H9 (cell line): ENCODE data around the gene CCL21. TPM values are rescaled to one million over a fixed set of nuclear protein-coding genes. Genes with fewer than 3 reads are reported as not detected.

Experiments used
- DNase-seq: peaks from one replicate; pipeline ENCODE4 v3.0.0-alpha.2; 2017
- H2AFZ ChIP-seq: one replicate; pipeline ENCODE4 v1.6.1; 2013; ENCODE audit warnings: mild to moderate bottlenecking, low read length, control low read depth, moderate library complexity
- H2AK5ac ChIP-seq: 2 replicates; pipeline ENCODE4 v1.6.1; 2013; ENCODE audit warnings: low read length, control low read depth, mixed read lengths; ENCODE audit not compliant: insufficient read length
- H2BK120ac ChIP-seq: one replicate; pipeline ENCODE4 v1.6.1; 2013; ENCODE audit warnings: low read depth, mild to moderate bottlenecking, low read length, control low read depth, inconsistent platforms; ENCODE audit not compliant: poor library complexity, severe bottlenecking
- H2BK12ac ChIP-seq: 2 replicates; pipeline ENCODE4 v1.6.1; 2013; ENCODE audit warnings: low read length, control low read depth, mixed read lengths, low read depth; ENCODE audit not compliant: insufficient read length
- H2BK15ac ChIP-seq: 2 replicates; pipeline ENCODE4 v1.6.1; 2013; ENCODE audit warnings: low read depth, low read length, control low read depth
- H2BK20ac ChIP-seq: one replicate; pipeline ENCODE4 v1.6.1; 2013; ENCODE audit warnings: low read depth, mild to moderate bottlenecking, low read length, control low read depth, inconsistent platforms; ENCODE audit not compliant: poor library complexity, severe bottlenecking
- H2BK5ac ChIP-seq: 2 replicates; pipeline ENCODE4 v1.6.1; 2013; ENCODE audit warnings: low read length, control low read depth, mixed read lengths; ENCODE audit not compliant: insufficient read length
- H3K14ac ChIP-seq: 2 replicates; pipeline ENCODE4 v1.6.1; 2013; ENCODE audit warnings: low read length, control low read depth; ENCODE audit not compliant: insufficient read depth
- H3K18ac ChIP-seq: 2 replicates; pipeline ENCODE4 v1.6.1; 2013; ENCODE audit warnings: low read depth, mild to moderate bottlenecking, mixed read lengths, low read length, control low read depth; ENCODE audit not compliant: insufficient read length
- H3K23ac ChIP-seq: 2 replicates; pipeline ENCODE4 v1.6.1; 2013; ENCODE audit warnings: low read length, control low read depth, mixed read lengths, low read depth; ENCODE audit not compliant: insufficient read length
- H3K23me2 ChIP-seq: 2 replicates; pipeline ENCODE4 v1.6.1; 2013; ENCODE audit warnings: low read depth, mild to moderate bottlenecking, mixed read lengths, low read length, control low read depth; ENCODE audit not compliant: insufficient read length, poor library complexity, severe bottlenecking
- H3K27ac ChIP-seq: 2 replicates; pipeline ENCODE4 v1.5.1; 2013; ENCODE audit warnings: low read length, control low read depth, mixed read lengths, low read depth; ENCODE audit not compliant: insufficient read length
- H3K27me3 ChIP-seq: 2 replicates; pipeline ENCODE4 v1.6.1; 2013; ENCODE audit warnings: low read length, control low read depth, inconsistent platforms; ENCODE audit not compliant: insufficient read depth
- H3K4ac ChIP-seq: 2 replicates; pipeline ENCODE4 v1.6.1; 2013; ENCODE audit warnings: low read depth, mild to moderate bottlenecking, control low read depth, inconsistent platforms, low read length, moderate library complexity
- H3K4me1 ChIP-seq: 2 replicates; pipeline ENCODE4 v1.6.1; 2013; ENCODE audit warnings: low read length, control low read depth, inconsistent platforms; ENCODE audit not compliant: insufficient read depth
- H3K4me2 ChIP-seq: 2 replicates; pipeline ENCODE4 v1.6.1; 2013; ENCODE audit warnings: low read length, control low read depth, mixed read lengths; ENCODE audit not compliant: insufficient read length, insufficient read depth
- H3K56ac ChIP-seq: 2 replicates; pipeline ENCODE4 v1.6.1; 2013; ENCODE audit warnings: low read depth, mild to moderate bottlenecking, mixed read lengths, low read length, control low read depth; ENCODE audit not compliant: insufficient read length
- H3K79me1 ChIP-seq: 2 replicates; pipeline ENCODE4 v1.6.1; 2013; ENCODE audit warnings: low read depth, mild to moderate bottlenecking, moderate library complexity, low read length, control low read depth, inconsistent platforms; ENCODE audit not compliant: insufficient read depth, poor library complexity, severe bottlenecking
- H3K79me2 ChIP-seq: 2 replicates; pipeline ENCODE4 v1.6.1; 2013; ENCODE audit warnings: low read length, control low read depth, inconsistent platforms; ENCODE audit not compliant: insufficient read depth
- H3K9ac ChIP-seq: 2 replicates; pipeline ENCODE4 v1.6.1; 2013; ENCODE audit warnings: low read length, control low read depth, mixed read lengths; ENCODE audit not compliant: insufficient read length; ENCODE audit errors: extremely low read depth
- H3K9me3 ChIP-seq: one replicate; pipeline ENCODE4 v1.6.1; 2013; ENCODE audit warnings: low read depth, low read length, inconsistent platforms; ENCODE audit not compliant: control insufficient read depth
- H3T11ph ChIP-seq: one replicate; pipeline ENCODE4 v1.6.1; 2013; ENCODE audit warnings: mild to moderate bottlenecking, low read length, control low read depth, inconsistent platforms
- H4K20me1 ChIP-seq: one replicate; pipeline ENCODE4 v1.6.1; 2013; ENCODE audit not compliant: control insufficient read depth, insufficient read length, insufficient read depth
- H4K5ac ChIP-seq: 2 replicates; pipeline ENCODE4 v1.6.1; 2013; ENCODE audit warnings: low read depth, mild to moderate bottlenecking, mixed read lengths, low read length, control low read depth; ENCODE audit not compliant: insufficient read length
- H4K8ac ChIP-seq: replicated peaks from 2 replicates; pipeline ENCODE4 v1.6.1; 2013; ENCODE audit warnings: low read length, control low read depth, mixed read lengths, low read depth; ENCODE audit not compliant: insufficient read length
- H4K91ac ChIP-seq: 2 replicates; pipeline ENCODE4 v1.6.1; 2013; ENCODE audit warnings: low read depth, mild to moderate bottlenecking, moderate library complexity, mixed read lengths, low read length, control low read depth; ENCODE audit not compliant: insufficient read length
- H3K27ac Mint-ChIP-seq, 3 experiments: 2 replicates in 2 of 3; 3 replicates in 1 of 3; pipeline ENCODE4 v1.8.0; 2020 to 2021; ENCODE audit warnings: mixed read lengths in 3 of 3, mild to moderate bottlenecking in 1 of 3, moderate library complexity in 1 of 3
- H3K27me3 Mint-ChIP-seq: 2 replicates; pipeline ENCODE4 v1.8.0; 2021; ENCODE audit warnings: low read depth, mild to moderate bottlenecking, moderate library complexity, mixed read lengths
- H3K36me3 Mint-ChIP-seq, 3 experiments: 2 replicates in 2 of 3; 3 replicates in 1 of 3; pipeline ENCODE4 v1.8.0; 2020 to 2021; ENCODE audit warnings: low read depth in 3 of 3, mixed read lengths in 3 of 3; ENCODE audit not compliant: insufficient read depth in 1 of 3
- H3K4me1 Mint-ChIP-seq, 2 experiments: 2 replicates each; pipeline ENCODE4 v1.8.0; 2020; ENCODE audit warnings: mixed read lengths in 2 of 2
- H3K4me3 Mint-ChIP-seq, 2 experiments: 2 replicates in 1 of 2; 3 replicates in 1 of 2; pipeline ENCODE4 v1.8.0; 2020 to 2021; ENCODE audit warnings: mild to moderate bottlenecking in 2 of 2, mixed read lengths in 2 of 2, moderate library complexity in 1 of 2
- H3K9me3 Mint-ChIP-seq, 2 experiments: 2 replicates in 1 of 2; 3 replicates in 1 of 2; pipeline ENCODE4 v1.8.0; 2020; ENCODE audit warnings: mild to moderate bottlenecking in 2 of 2, mixed read lengths in 2 of 2, moderate library complexity in 1 of 2
- WGBS: extraction: QIAGEN DNeasy Blood & Tissue Kit; methylation state at CpG from one replicate; pipeline ENCODE4 v1.1.7; 2013; ENCODE audit warnings: missing lambda C conversion rate, low lambda C conversion rate, mixed read lengths; ENCODE audit not compliant: insufficient read length; ENCODE audit errors: extremely low coverage; 5-methylcytosine and 5-hydroxymethylcytosine counted together
- total RNA-seq: library from RNA; stranded (reverse); gene quantifications from 2 replicates; pipeline ENCODE4 v1.2.1, GENCODE V29; 2021
- TF ChIP-seq, protein P1 (sequence below): fragments of 200-600 bp; sonication (generic); conservative IDR thresholded peaks from 3 replicates; pipeline ENCODE4 v1.8.0; 2021; ENCODE audit warnings: antibody characterized with exemption, mild to moderate bottlenecking

CCL21 gene
- total RNA-seq, 1 experiment from 2014 or later: not detected

- Mint-ChIP-seq H3K36me3 (no peaks in the 10 kb centered on the region; a peak in 1 of 7 replicates), H3K4me1 (peaks cover 7% of the 10 kb centered on the region in 2 experiments), H3K27ac (no peak overlapping the region; a peak in 1 of 7 replicates), H3K9me3 (no peaks in the 10 kb centered on the region; a peak in 1 of 5 replicates), H3K27me3 (no peaks in the 10 kb centered on the region), H3K4me3 (no peak overlapping the region)
- no CpG with 5 or more reads among the region's 2 CpGs for WGBS
- no peak overlapping the region for H3T11ph ChIP-seq
- no peak overlapping the region for H3K9ac ChIP-seq
- H3K79me2 ChIP-seq: no peaks in the 10 kb centered on the region
- H3K23ac ChIP-seq: no peak overlapping the region
- H4K91ac ChIP-seq: no peak overlapping the region
- H3K23me2 ChIP-seq: no peaks in the 10 kb centered on the region
- no peaks in the 10 kb centered on the region for H3K9me3 ChIP-seq
- no peak overlapping the region for H2BK5ac ChIP-seq
- H3K56ac ChIP-seq: no peak overlapping the region
- no peaks in the 10 kb centered on the region for H3K79me1 ChIP-seq
- TF ChIP-seq, protein P1, sequence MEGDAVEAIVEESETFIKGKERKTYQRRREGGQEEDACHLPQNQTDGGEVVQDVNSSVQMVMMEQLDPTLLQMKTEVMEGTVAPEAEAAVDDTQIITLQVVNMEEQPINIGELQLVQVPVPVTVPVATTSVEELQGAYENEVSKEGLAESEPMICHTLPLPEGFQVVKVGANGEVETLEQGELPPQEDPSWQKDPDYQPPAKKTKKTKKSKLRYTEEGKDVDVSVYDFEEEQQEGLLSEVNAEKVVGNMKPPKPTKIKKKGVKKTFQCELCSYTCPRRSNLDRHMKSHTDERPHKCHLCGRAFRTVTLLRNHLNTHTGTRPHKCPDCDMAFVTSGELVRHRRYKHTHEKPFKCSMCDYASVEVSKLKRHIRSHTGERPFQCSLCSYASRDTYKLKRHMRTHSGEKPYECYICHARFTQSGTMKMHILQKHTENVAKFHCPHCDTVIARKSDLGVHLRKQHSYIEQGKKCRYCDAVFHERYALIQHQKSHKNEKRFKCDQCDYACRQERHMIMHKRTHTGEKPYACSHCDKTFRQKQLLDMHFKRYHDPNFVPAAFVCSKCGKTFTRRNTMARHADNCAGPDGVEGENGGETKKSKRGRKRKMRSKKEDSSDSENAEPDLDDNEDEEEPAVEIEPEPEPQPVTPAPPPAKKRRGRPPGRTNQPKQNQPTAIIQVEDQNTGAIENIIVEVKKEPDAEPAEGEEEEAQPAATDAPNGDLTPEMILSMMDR: no peak
- H3K4me1 ChIP-seq: no peaks in the 10 kb centered on the region
- H2BK12ac ChIP-seq: no peak overlapping the region
- no peak overlapping the region for H2BK120ac ChIP-seq
- H4K8ac ChIP-seq: no peak overlapping the region
- no peak overlapping the region for H2AFZ ChIP-seq
- H4K20me1 ChIP-seq: no peaks in the 10 kb centered on the region
- H4K5ac ChIP-seq: no peak overlapping the region
- no peak overlapping the region for H3K27ac ChIP-seq
- no peaks in the 10 kb centered on the region for H3K27me3 ChIP-seq
- no peak overlapping the region for H2BK15ac ChIP-seq
- no peak overlapping the region for H3K18ac ChIP-seq
- DNase-seq: no peak
- no peak overlapping the region for H3K14ac ChIP-seq
- no peak overlapping the region for H2AK5ac ChIP-seq
- no peak overlapping the region for H2BK20ac ChIP-seq
- no peak overlapping the region for H3K4me2 ChIP-seq
- no peak overlapping the region for H3K4ac ChIP-seq
These were observed 34.1 kb downstream of the CCL21 start for GRCh38 chr9:34675869-34676268.
